H1 (cell line): Measurements from ENCODE around the gene CDK4. TPM values are rescaled to one million over a fixed set of nuclear protein-coding genes. Genes with fewer than 3 reads are reported as not detected.

Experiments used
- CTCF ChIA-PET: fragments of 300-600 bp; sonication (Branson Sonifier 250); formaldehyde crosslinking; loops from one replicate; lab custom pipeline; 2021; ENCODE audit not compliant: partially characterized antibody; lab: Charles Lee
- POLR2A ChIA-PET: fragments of 300-600 bp; sonication (Branson Sonifier 250); formaldehyde crosslinking; loops from one replicate; lab custom pipeline; 2021; ENCODE audit warnings: inconsistent platforms; ENCODE audit not compliant: partially characterized antibody; lab: Charles Lee
- DNase-seq, 2 experiments: peaks; one replicate each; pipeline versions ENCODE4 v3.0.0 to v3.0.0-alpha.2; 2010 to 2022; ENCODE audit warnings: low spot score in 2 of 2, low read depth in 1 of 2, mixed read lengths in 1 of 2
- FAIRE-seq: peaks from 2 replicates; lab custom pipeline; 2011; peaks lifted over from hg19 to GRCh38; lab: Jason Lieb, UNC
- H2AFZ ChIP-seq: 2 replicates; pipeline ENCODE4 v1.8.1; 2012; ENCODE audit warnings: low read length, inconsistent platforms
- H2AK5ac ChIP-seq: 2 replicates; pipeline ENCODE4 v1.6.1; 2013; ENCODE audit warnings: low read depth, low read length
- H2BK120ac ChIP-seq: replicated peaks from 2 replicates; pipeline ENCODE3; 2013; ENCODE audit warnings: low read depth, low read length, inconsistent platforms
- H2BK12ac ChIP-seq: 2 replicates; pipeline ENCODE4 v1.6.1; 2013; ENCODE audit warnings: low read depth, low read length
- H2BK15ac ChIP-seq: 2 replicates; pipeline ENCODE4 v1.6.1; 2013; ENCODE audit warnings: low read length
- H2BK20ac ChIP-seq: 2 replicates; pipeline ENCODE4 v1.6.1; 2013; ENCODE audit warnings: low read length
- H2BK5ac ChIP-seq: 2 replicates; pipeline ENCODE4 v1.6.1; 2013; ENCODE audit warnings: low read depth, low read length
- H3K14ac ChIP-seq: 2 replicates; pipeline ENCODE4 v1.6.1; 2013; ENCODE audit warnings: inconsistent platforms; ENCODE audit not compliant: insufficient read length
- H3K18ac ChIP-seq: 2 replicates; pipeline ENCODE4 v1.6.1; 2013; ENCODE audit warnings: low read length; ENCODE audit errors: extremely low read depth
- H3K23ac ChIP-seq: 2 replicates; pipeline ENCODE4 v1.6.1; 2013; ENCODE audit warnings: inconsistent platforms; ENCODE audit not compliant: insufficient read length
- H3K23me2 ChIP-seq: 2 replicates; pipeline ENCODE4 v1.6.1; 2013; ENCODE audit warnings: low read depth, low read length
- H3K27ac ChIP-seq: 2 replicates; pipeline ENCODE4 v1.6.1; 2011; ENCODE audit warnings: low read depth, low read length, inconsistent platforms
- H3K27me3 ChIP-seq, 4 experiments: replicated peaks in 1 of 4; 1 replicate in 1 of 4; 2 replicates in 3 of 4; pipeline versions ENCODE4 v1.6.1 to v1.8.1; 2011 to 2013; ENCODE audit warnings: low read length in 3 of 4, mild to moderate bottlenecking in 3 of 4, inconsistent platforms in 2 of 4, mixed read lengths in 2 of 4, moderate library complexity in 1 of 4; ENCODE audit not compliant: control insufficient read depth in 3 of 4, insufficient read depth in 3 of 4; ENCODE audit errors: extremely low read depth in 1 of 4
- H3K36me3 ChIP-seq, 4 experiments: 2 replicates each; pipeline versions ENCODE4 v1.6.1 to v1.8.1; 2011 to 2013; ENCODE audit warnings: mild to moderate bottlenecking in 4 of 4, low read length in 3 of 4, moderate library complexity in 2 of 4, control low read depth in 1 of 4, inconsistent platforms in 1 of 4; ENCODE audit not compliant: insufficient read depth in 4 of 4, control insufficient read depth in 2 of 4
- H3K4ac ChIP-seq: replicated peaks from 2 replicates; pipeline ENCODE3; 2013; ENCODE audit warnings: low read length, low read depth, mixed read lengths, inconsistent platforms; ENCODE audit not compliant: insufficient read length
- H3K4me1 ChIP-seq, 4 experiments: replicated peaks in 1 of 4; 1 replicate in 1 of 4; 2 replicates in 3 of 4; pipeline versions ENCODE4 v1.6.1 to v1.8.1; 2011 to 2013; ENCODE audit warnings: low read length in 3 of 4, inconsistent platforms in 2 of 4, mixed read lengths in 1 of 4; ENCODE audit not compliant: insufficient read depth in 4 of 4, control insufficient read depth in 3 of 4
- H3K4me2 ChIP-seq, 2 experiments: 2 replicates each; pipeline versions ENCODE4 v1.6.1 to v1.8.1; 2011 to 2013; ENCODE audit warnings: low read depth in 2 of 2, low read length in 2 of 2, control low read depth in 1 of 2, inconsistent platforms in 1 of 2, mild to moderate bottlenecking in 1 of 2; ENCODE audit not compliant: insufficient read depth in 1 of 2
- H3K4me3 ChIP-seq, 4 experiments: fragments of 200-600, 300-600 bp in 1 of 4; sonication (generic), shearing (Covaris generic), sonication (Bioruptor Twin) in 1 of 4; 2 replicates each; pipeline versions ENCODE4 v1.5.1 to v1.8.1; 2011 to 2016; ENCODE audit warnings: low read length in 4 of 4, low read depth in 3 of 4, control low read depth in 2 of 4, inconsistent platforms in 2 of 4, mild to moderate bottlenecking in 2 of 4, mixed read lengths in 1 of 4, moderate library complexity in 1 of 4; ENCODE audit not compliant: insufficient read depth in 2 of 4; ENCODE audit errors: extremely low read depth in 1 of 4
- H3K56ac ChIP-seq: replicated peaks from 2 replicates; pipeline ENCODE3; 2013; ENCODE audit warnings: low read depth, mild to moderate bottlenecking, mixed read lengths, low read length, inconsistent platforms; ENCODE audit not compliant: insufficient read length
- H3K79me1 ChIP-seq: 2 replicates; pipeline ENCODE4 v1.6.1; 2013; ENCODE audit warnings: low read depth, low read length, control low read depth
- H3K79me2 ChIP-seq, 2 experiments: 2 replicates each; pipeline versions ENCODE4 v1.6.1 to v1.8.1; 2012 to 2013; ENCODE audit warnings: low read length in 2 of 2, mild to moderate bottlenecking in 2 of 2, inconsistent platforms in 1 of 2; ENCODE audit not compliant: insufficient read depth in 2 of 2, control insufficient read depth in 1 of 2
- H3K9ac ChIP-seq, 4 experiments: replicated peaks in 1 of 4; 1 replicate in 1 of 4; 2 replicates in 3 of 4; pipeline versions ENCODE4 v1.6.1 to v1.8.1; 2011 to 2013; ENCODE audit warnings: low read depth in 3 of 4, low read length in 3 of 4, control low read depth in 2 of 4, mild to moderate bottlenecking in 2 of 4, moderate library complexity in 2 of 4, inconsistent platforms in 1 of 4; ENCODE audit errors: extremely low read depth in 1 of 4
- H3K9me3 ChIP-seq, 2 experiments: 2 replicates each; pipeline versions ENCODE4 v1.6.1 to v1.8.1; 2012 to 2013; ENCODE audit warnings: mild to moderate bottlenecking in 2 of 2, moderate library complexity in 2 of 2, control low read depth in 1 of 2, inconsistent platforms in 1 of 2, low read depth in 1 of 2, low read length in 1 of 2, mixed read lengths in 1 of 2; ENCODE audit not compliant: insufficient read depth in 2 of 2
- H4K20me1 ChIP-seq, 2 experiments: replicated peaks in 1 of 2; 2 replicates each; pipeline versions ENCODE3 to v1.8.1; 2011 to 2013; ENCODE audit warnings: inconsistent platforms in 2 of 2, low read length in 2 of 2, mild to moderate bottlenecking in 1 of 2; ENCODE audit not compliant: insufficient read depth in 2 of 2, control insufficient read depth in 1 of 2
- H4K5ac ChIP-seq: 2 replicates; pipeline ENCODE4 v1.6.1; 2013; ENCODE audit warnings: low read length, low read depth, mixed read lengths, inconsistent platforms; ENCODE audit not compliant: insufficient read length
- H4K8ac ChIP-seq: 2 replicates; pipeline ENCODE4 v1.8.0; 2013; ENCODE audit warnings: mild to moderate bottlenecking, moderate library complexity, low read length, inconsistent platforms; ENCODE audit not compliant: insufficient read depth; ENCODE audit errors: extremely low read depth
- H4K91ac ChIP-seq: replicated peaks from 2 replicates; pipeline ENCODE3; 2013; ENCODE audit warnings: low read length, mixed read lengths, inconsistent platforms; ENCODE audit not compliant: insufficient read length
- ATF2 ChIP-seq: IDR thresholded peaks from 2 replicates; pipeline ENCODE4 v1.6.1; 2012; ENCODE audit warnings: low read length, inconsistent platforms
- CHD1 ChIP-seq: IDR thresholded peaks from 2 replicates; pipeline ENCODE4 v1.6.1; 2012; ENCODE audit warnings: low read depth, low read length, improper control_type of control experiment
- CTBP2 ChIP-seq: IDR thresholded peaks from 2 replicates; pipeline ENCODE4 v1.7.0; 2011; ENCODE audit warnings: borderline replicate concordance, mild to moderate bottlenecking, moderate library complexity, mixed read lengths, low read length; ENCODE audit not compliant: insufficient read depth, insufficient read length
- HDAC2 ChIP-seq, 2 experiments: fragments of 300-600 bp in 1 of 2; sonication (generic) in 1 of 2; IDR thresholded peaks; 2 replicates each; pipeline ENCODE4 v1.6.1; 2011 to 2012; ENCODE audit warnings: low read depth in 2 of 2, low read length in 2 of 2, mild to moderate bottlenecking in 2 of 2, moderate library complexity in 2 of 2, borderline replicate concordance in 1 of 2, inconsistent platforms in 1 of 2
- JUND ChIP-seq: IDR thresholded peaks from 2 replicates; pipeline ENCODE4 v1.6.1; 2011; ENCODE audit warnings: mild to moderate bottlenecking, improper control_type of control experiment, low read length
- KDM4A ChIP-seq: IDR thresholded peaks from one replicate; pipeline ENCODE4 v1.7.1; 2012; ENCODE audit warnings: low read depth, mild to moderate bottlenecking, moderate library complexity, low read length, inconsistent platforms; ENCODE audit not compliant: severe bottlenecking
- RBBP5 ChIP-seq: IDR thresholded peaks from 2 replicates; pipeline ENCODE4 v1.7.1; 2012; ENCODE audit warnings: low read depth, mild to moderate bottlenecking, inconsistent platforms, low read length, moderate library complexity, borderline replicate concordance
- RXRA ChIP-seq: IDR thresholded peaks from 2 replicates; pipeline ENCODE4 v1.6.1; 2011; ENCODE audit warnings: low read depth, mild to moderate bottlenecking, low read length, moderate library complexity; ENCODE audit not compliant: insufficient read depth
- SIRT6 ChIP-seq: IDR thresholded peaks from one replicate; pipeline ENCODE4 v1.7.1; 2012; ENCODE audit warnings: low read length, inconsistent platforms
- SP4 ChIP-seq: IDR thresholded peaks from 2 replicates; pipeline ENCODE4 v1.6.1; 2012; ENCODE audit warnings: low read length, inconsistent platforms
- WGBS, 2 experiments: shearing (Covaris generic) in 1 of 2; methylation state at CpG; one replicate each; pipeline versions ENCODE4 v1.1.6 to v1.1.7; 2013 to 2015; ENCODE audit warnings: low lambda C conversion rate in 2 of 2, mixed read lengths in 2 of 2, inconsistent platforms in 1 of 2, low coverage in 1 of 2, missing lambda C conversion rate in 1 of 2; ENCODE audit not compliant: insufficient replicate concordance in 2 of 2, insufficient coverage in 1 of 2, insufficient read length in 1 of 2; ENCODE audit errors: extremely low coverage in 1 of 2, missing lambda C conversion rate in 1 of 2; 5-methylcytosine and 5-hydroxymethylcytosine counted together
- polyA plus RNA-seq, 7 experiments: library from polyadenylated mRNA; depleted of rRNA in 3 of 7; stranded (reverse) in 5 of 7; unstranded in 2 of 7; fragments of >200 nt in 5 of 7; fragments of 200-250 nt in 2 of 7; gene quantifications; 1 replicate in 5 of 7; 2 replicates in 1 of 7; 4 replicates in 1 of 7; pipeline versions ENCODE4 v1.2.1 to v1.2.3, GENCODE V29; 2011 to 2013; ENCODE audit warnings: missing spikeins in 2 of 7, mixed read lengths in 2 of 7
- total RNA-seq: library from RNA; stranded (reverse); fragmentation: NEBNext Ultra II Directional; extraction: Animal tissue kit (Norgen Biotek cat#: 25700); gene quantifications from 2 replicates; pipeline ENCODE4 v1.2.1, GENCODE V29; 2021
- TF ChIP-seq, protein P1 (sequence below): IDR thresholded peaks from 2 replicates; pipeline ENCODE4 v1.6.1; 2011; ENCODE audit warnings: low read depth, mild to moderate bottlenecking, low read length; ENCODE audit not compliant: insufficient read depth

Gene CDK4
- total and polyA plus RNA-seq, 2 of the 8 experiments (the other 6 are each of a cell fraction or from before 2014, with no cell fraction given), result 174 to 368 TPM

- Histone ChIP-seq H3K9me3 (no peaks in the 10 kb centered on the region), H3K36me3 (no peaks in the 10 kb centered on the region; a peak in 1 of 8 replicates), H2BK20ac (no peak overlapping the region), H3K79me1 (no peaks in the 10 kb centered on the region), H3K79me2 (peaks cover 0 to 3% of the 10 kb centered on the region in 2 experiments; a peak in 1 of 4 replicates), H4K91ac (no peak overlapping the region), H3K23ac (no peak overlapping the region), H3K4me2 (no peak overlapping the region), H2BK120ac (no peak overlapping the region), H4K20me1 (no peaks in the 10 kb centered on the region), H3K27ac (no peak overlapping the region), H3K4ac (no peak overlapping the region), H3K56ac (no peak overlapping the region), H2AK5ac (no peak overlapping the region), H2BK15ac (no peak overlapping the region), H3K4me3 (no peak overlapping the region), H4K5ac (no peak overlapping the region), H3K18ac (no peak overlapping the region), H2BK5ac (no peak overlapping the region), H4K8ac (no peak overlapping the region), H3K14ac (no peak overlapping the region), H2BK12ac (no peak overlapping the region), H3K4me1 (no peaks in the 10 kb centered on the region), H3K23me2 (peaks cover 2% of the 10 kb centered on the region; the same call in 1 of the 2 replicates), H3K9ac (no peak overlapping the region), H2AFZ (no peak overlapping the region), H3K27me3 (peaks cover 0 to 4% (median 1%) of the 10 kb centered on the region in 4 experiments; a peak in 2 of 7 replicates)
- DNase-seq (no peak), FAIRE-seq (no peak)
- ChIA-PET CTCF (interaction anchor here (0.7 to 4.7 kb wide), 5 partner anchors 11 to 175 kb away, joined by 3 to 28 read pairs (median 14); partner anchors contain the start of gene CYP27B1), POLR2A (interaction anchor here (1.5 kb wide), 1 partner anchor 14 kb away, joined by 4 read pairs; no protein-coding TSS in a partner anchor)
- WGBS, 2 experiments, result 92% methylated on average over 7 of the region's 7 CpGs; no CpG with 5 or more reads in 1 of the 2 experiments
- no peak for TF ChIP-seq RXRA
- TF ChIP-seq KDM4A, result no peak
- no peak for TF ChIP-seq CTBP2
- no peak for TF ChIP-seq ATF2
- TF ChIP-seq RBBP5, result no peak
- TF ChIP-seq JUND, result no peak
- TF ChIP-seq SIRT6, result no peak
- TF ChIP-seq HDAC2 (IDR thresholded peaks at IDR 0.05; ENCODE audit: borderline replicate concordance in 1 of 2, low read depth in 2 of 2, low read length in 2 of 2), result no peak
- no peak for TF ChIP-seq CHD1
- TF ChIP-seq SP4, result no peak
- TF ChIP-seq, protein P1, sequence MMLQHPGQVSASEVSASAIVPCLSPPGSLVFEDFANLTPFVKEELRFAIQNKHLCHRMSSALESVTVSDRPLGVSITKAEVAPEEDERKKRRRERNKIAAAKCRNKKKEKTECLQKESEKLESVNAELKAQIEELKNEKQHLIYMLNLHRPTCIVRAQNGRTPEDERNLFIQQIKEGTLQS, result no peak
Observed at GRCh38 chr12:57777911-57778310, 25.8 kb upstream of the CDK4 start.
